GM18870 (cell line): Measurements from ENCODE around the gene FSTL3.
"Not testable (repeated sequence)": the region's sequence is repeated elsewhere in the genome, so short reads cannot be mapped to it uniquely, and the experiment has no call there.

Experiments used
- ATAC-seq: cut with Tn5 transposase; IDR thresholded peaks from one replicate; pipeline ENCODE4 v1.9.1; 2021; ENCODE audit warnings: moderate library complexity; ENCODE audit not compliant: unreplicated experiment

FSTL3 gene

GRCh38 chr19:660793-661426 is 15.3 kb upstream of the FSTL3 start:
- ATAC-seq, result no peak

- ATAC-seq, result no peak
Observed at GRCh38 chr19:661427-662196, 14.6 kb upstream of the FSTL3 start.

GRCh38 chr19:662207-662961 is 13.8 kb upstream of the FSTL3 start:
- ATAC-seq, result no peak

GRCh38 chr19:662962-663681 is 13.1 kb upstream of the FSTL3 start, which contains the start of gene RNF126:
Gene RNF126, minus strand, starts transcription at chr19:663214. Its CDS starts 93 bp downstream, at chr19:663121.
- ATAC-seq, result no peak

- ATAC-seq, result no peak
Observed at GRCh38 chr19:663682-664117, 12.5 kb upstream of the FSTL3 start.

- no peak for ATAC-seq
Observed at GRCh38 chr19:664913-665443, 11.2 kb upstream of the FSTL3 start.

- not testable (repeated sequence) for ATAC-seq
Observed at GRCh38 chr19:666985-667573, 9.1 kb upstream of the FSTL3 start.

- ATAC-seq, result not testable (repeated sequence)
Observed at GRCh38 chr19:668675-669434, 7.3 kb upstream of the FSTL3 start.

GRCh38 chr19:670609-671075 is 5.5 kb upstream of the FSTL3 start:
- ATAC-seq, result no peak

GRCh38 chr19:674282-675151 is 1.7 kb upstream of the FSTL3 start:
- ATAC-seq, result no peak

- no peak for ATAC-seq
Observed at GRCh38 chr19:676007-676338, 219 bp upstream of the FSTL3 start.

GRCh38 chr19:677201-677600 is 1.0 kb downstream of the FSTL3 start:
- ATAC-seq, result no peak

GRCh38 chr19:677601-678436 is 1.6 kb downstream of the FSTL3 start:
- ATAC-seq, result no peak

- no peak for ATAC-seq
Observed at GRCh38 chr19:678791-679388, 2.7 kb downstream of the FSTL3 start.

GRCh38 chr19:679418-680286 is 3.5 kb downstream of the FSTL3 start:
- ATAC-seq, result no peak

GRCh38 chr19:680287-681028 is 4.3 kb downstream of the FSTL3 start:
- ATAC-seq, result peak; percentile 73
